Right lobe of liver (tissue), 4 donors: ENCODE results near the gene NOS2.
A peak's percentile ranks its signal among the peaks of the same experiment; 100 is the strongest.

ENCODE experiments used
- POLR2A ChIP-seq: fragments of 450-650 bp; IDR thresholded peaks from one replicate; pipeline ENCODE4 v1.6.1; 2017; ENCODE audit warnings: antibody characterized with exemption, mild to moderate bottlenecking
- TF ChIP-seq, protein P1 (sequence below), 4 donors: fragments of 200-600 bp in 3 of 4; fragments of 450-650 bp in 1 of 4; IDR thresholded peaks; one replicate each; pipeline versions ENCODE4 v1.5.1 to v1.8.0; 2016 to 2022; ENCODE audit warnings: antibody characterized with exemption in 4 of 4, mild to moderate bottlenecking in 2 of 4
- donor health status: DM: no; HTN: no; CAD: no.
- donor health status: DM: no; HTN: no; CAD: no.
- donor health status: DM: no; HTN: yes; CAD: no.

DNA sequence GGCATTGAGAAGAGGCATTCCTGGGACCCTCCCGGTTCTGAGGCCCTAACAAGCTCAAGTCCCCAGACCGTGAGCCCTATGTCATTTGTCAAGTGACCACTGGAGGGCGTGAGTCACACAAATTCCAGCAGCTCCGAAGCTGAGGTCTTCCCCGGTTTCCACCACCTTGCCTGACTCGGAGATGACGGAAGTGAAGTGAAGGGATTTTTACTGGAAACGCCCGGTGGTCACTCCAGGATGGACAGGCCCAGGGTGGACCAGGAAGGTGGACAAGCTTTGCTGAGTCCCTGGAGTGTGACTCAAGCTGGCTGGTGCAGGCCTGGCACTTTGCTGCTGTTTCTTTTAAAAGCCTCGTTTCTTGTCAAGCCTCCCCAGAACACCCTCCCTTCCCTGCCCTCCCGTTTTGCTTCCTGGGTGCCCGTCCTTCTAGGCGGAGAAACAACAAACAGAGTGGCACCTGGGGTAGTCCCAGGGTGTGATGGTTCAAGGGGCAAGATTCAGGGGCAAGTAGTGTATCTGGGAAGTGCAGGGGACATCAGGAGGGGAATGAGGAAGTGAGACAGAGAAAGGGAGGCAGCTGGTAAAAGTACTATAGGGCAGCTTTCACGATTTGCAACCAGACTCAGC is 5.3 kb upstream of the NOS2 start:
- TF ChIP-seq, protein P1, sequence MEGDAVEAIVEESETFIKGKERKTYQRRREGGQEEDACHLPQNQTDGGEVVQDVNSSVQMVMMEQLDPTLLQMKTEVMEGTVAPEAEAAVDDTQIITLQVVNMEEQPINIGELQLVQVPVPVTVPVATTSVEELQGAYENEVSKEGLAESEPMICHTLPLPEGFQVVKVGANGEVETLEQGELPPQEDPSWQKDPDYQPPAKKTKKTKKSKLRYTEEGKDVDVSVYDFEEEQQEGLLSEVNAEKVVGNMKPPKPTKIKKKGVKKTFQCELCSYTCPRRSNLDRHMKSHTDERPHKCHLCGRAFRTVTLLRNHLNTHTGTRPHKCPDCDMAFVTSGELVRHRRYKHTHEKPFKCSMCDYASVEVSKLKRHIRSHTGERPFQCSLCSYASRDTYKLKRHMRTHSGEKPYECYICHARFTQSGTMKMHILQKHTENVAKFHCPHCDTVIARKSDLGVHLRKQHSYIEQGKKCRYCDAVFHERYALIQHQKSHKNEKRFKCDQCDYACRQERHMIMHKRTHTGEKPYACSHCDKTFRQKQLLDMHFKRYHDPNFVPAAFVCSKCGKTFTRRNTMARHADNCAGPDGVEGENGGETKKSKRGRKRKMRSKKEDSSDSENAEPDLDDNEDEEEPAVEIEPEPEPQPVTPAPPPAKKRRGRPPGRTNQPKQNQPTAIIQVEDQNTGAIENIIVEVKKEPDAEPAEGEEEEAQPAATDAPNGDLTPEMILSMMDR (IDR thresholded peaks at IDR 0.05), result peak; percentile 82 to 92 (median 86)
- no peak for TF ChIP-seq POLR2A
